ENCODE results near the gene CNTN5. TPM values are rescaled to one million over a fixed set of nuclear protein-coding genes. Genes with fewer than 3 reads are reported as not detected.

Gene CNTN5
- total RNA-seq, 1 donor from 2014 or later: 0.24 TPM

DNA sequence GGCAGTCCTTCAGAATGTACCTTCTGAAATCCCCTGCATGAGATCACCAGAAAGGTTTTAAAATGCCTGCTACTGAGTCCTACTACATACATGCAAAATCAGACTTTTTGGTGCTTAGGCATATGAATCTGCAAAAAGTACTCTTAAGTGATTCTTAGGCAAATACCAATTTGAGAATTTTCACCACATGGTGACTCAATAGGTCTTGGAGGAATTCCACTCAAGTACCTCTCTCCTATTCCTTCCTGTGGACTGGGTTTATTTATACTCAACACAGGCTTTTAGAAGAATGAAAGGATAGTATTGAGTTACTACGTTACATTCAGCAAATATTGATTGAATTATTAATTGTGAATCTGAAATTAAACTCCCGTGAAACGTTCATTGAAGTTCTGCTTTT, 223.9 kb downstream of the CNTN5 start:
- Histone ChIP-seq H3K4me3 (no peak overlapping the region), H3K9me3 (no peaks in the 10 kb centered on the region), H3K27me3 (ENCODE audit: low read depth) (no peaks in the 10 kb centered on the region), H3K4me1 (no peaks in the 10 kb centered on the region), H3K36me3 (no peaks in the 10 kb centered on the region), H3K27ac (no peak overlapping the region)
- ATAC-seq (peak; percentile 51 to 65), DNase-seq (no peak)
- no peak for TF ChIP-seq CTCF (IDR thresholded peaks at IDR 0.05)
- intact Hi-C loops (cut with DNase I): no loop called here

DNA sequence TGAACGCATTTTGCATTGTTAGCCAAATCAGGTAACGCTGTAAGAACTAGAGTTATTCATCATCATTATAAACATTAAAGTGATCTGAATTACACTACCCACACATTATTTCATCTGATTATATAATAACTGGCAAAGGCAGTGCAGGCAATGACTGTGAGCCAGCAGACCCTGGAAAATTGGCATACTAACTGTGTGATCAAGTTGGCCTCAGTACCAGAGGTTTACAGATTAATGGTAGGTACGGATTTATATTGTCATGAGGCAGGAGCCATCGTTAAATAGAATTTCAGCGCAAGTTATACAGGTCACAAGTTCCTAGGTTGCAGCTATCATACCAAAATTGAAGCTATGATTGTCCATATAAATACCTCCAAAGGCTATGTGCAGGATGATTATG, 225.4 kb downstream of the CNTN5 start:
- H3K9me3 ChIP-seq: no peaks in the 10 kb centered on the region
- intact Hi-C loops (cut with DNase I): no loop called here
- H3K36me3 ChIP-seq: no peaks in the 10 kb centered on the region
- TF ChIP-seq CTCF (IDR thresholded peaks at IDR 0.05): no peak
- H3K4me3 ChIP-seq: no peak overlapping the region
- DNase-seq (no peak), ATAC-seq (no peak)
- H3K4me1 ChIP-seq: no peaks in the 10 kb centered on the region
- H3K27ac ChIP-seq: no peak overlapping the region
- H3K27me3 ChIP-seq (ENCODE audit: low read depth): no peaks in the 10 kb centered on the region

- Histone ChIP-seq H3K27ac (no peak overlapping the region), H3K4me1 (no peaks in the 10 kb centered on the region), H3K9me3 (no peaks in the 10 kb centered on the region), H3K27me3 (ENCODE audit: low read depth) (no peaks in the 10 kb centered on the region), H3K36me3 (no peaks in the 10 kb centered on the region), H3K4me3 (no peak overlapping the region)
- no peak for ATAC-seq
- intact Hi-C loops (cut with DNase I): no loop called here
- DNase-seq: no peak
- no peak for TF ChIP-seq CTCF (IDR thresholded peaks at IDR 0.05)
Observed at GRCh38 chr11:99256614-99257013, 235.9 kb downstream of the CNTN5 start.

DNA sequence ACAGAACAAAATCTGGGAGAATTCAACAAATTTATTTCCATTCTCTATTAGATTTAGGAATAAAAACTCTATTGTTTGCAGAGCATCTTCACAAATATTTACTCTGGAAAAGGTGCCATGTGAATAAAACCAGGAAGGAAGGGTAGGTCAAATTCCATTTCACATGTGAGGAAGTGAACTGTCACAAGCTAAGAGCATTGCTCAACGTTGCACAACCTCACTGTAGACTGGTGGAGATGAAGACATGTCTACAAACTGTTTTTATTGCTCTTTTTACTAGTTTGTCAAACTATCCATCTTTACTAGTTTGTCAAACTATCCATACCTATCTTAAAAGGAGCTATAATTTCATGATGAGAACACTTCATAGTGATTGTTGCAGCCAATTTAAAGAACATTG, 236.4 kb downstream of the CNTN5 start:
- no peaks in the 10 kb centered on the region for H3K9me3 ChIP-seq
- H3K27me3 ChIP-seq (ENCODE audit: low read depth): no peaks in the 10 kb centered on the region
- H3K36me3 ChIP-seq: no peaks in the 10 kb centered on the region
- no peak for DNase-seq
- intact Hi-C loops (cut with DNase I): no loop called here
- ATAC-seq: no peak
- H3K27ac ChIP-seq: no peak overlapping the region
- H3K4me3 ChIP-seq: no peak overlapping the region
- no peaks in the 10 kb centered on the region for H3K4me1 ChIP-seq
- no peak for TF ChIP-seq CTCF (IDR thresholded peaks at IDR 0.05)

GRCh38 chr11:99260696-99261095, 239.9 kb downstream of the CNTN5 start:
- no peak for DNase-seq
- intact Hi-C loops (cut with DNase I): no loop called here

More at GRCh38 chr11:99260696-99261095, 239.9 kb downstream of the CNTN5 start:
- Histone ChIP-seq H3K27ac (no peak overlapping the region), H3K9me3 (no peaks in the 10 kb centered on the region), H3K4me1 (no peaks in the 10 kb centered on the region), H3K4me3 (no peak overlapping the region), H3K27me3 (ENCODE audit: low read depth) (no peaks in the 10 kb centered on the region), H3K36me3 (no peaks in the 10 kb centered on the region)
- no peak for TF ChIP-seq CTCF (IDR thresholded peaks at IDR 0.05)
- ATAC-seq: no peak

Data from lower lobe of right lung (tissue), 2 donors.